ENCODE results near the gene TEAD1.

DNA sequence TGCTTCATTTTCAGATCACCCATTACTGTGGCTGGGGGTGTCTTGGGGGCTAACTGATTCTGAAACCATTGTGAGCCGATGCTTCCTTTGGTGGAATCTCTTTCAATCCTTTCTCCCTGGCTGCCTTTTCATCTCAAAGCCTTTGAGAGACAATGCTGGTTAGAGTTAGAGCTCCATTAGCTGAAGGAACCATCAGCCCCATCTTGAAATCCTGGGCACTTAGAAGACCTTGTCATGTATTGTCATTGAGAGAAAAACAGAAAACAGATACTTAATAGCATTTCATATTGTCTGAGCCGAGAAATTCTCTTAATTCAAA lies 6.7 kb downstream of the TEAD1 start:
- TF ChIP-seq, protein P1, sequence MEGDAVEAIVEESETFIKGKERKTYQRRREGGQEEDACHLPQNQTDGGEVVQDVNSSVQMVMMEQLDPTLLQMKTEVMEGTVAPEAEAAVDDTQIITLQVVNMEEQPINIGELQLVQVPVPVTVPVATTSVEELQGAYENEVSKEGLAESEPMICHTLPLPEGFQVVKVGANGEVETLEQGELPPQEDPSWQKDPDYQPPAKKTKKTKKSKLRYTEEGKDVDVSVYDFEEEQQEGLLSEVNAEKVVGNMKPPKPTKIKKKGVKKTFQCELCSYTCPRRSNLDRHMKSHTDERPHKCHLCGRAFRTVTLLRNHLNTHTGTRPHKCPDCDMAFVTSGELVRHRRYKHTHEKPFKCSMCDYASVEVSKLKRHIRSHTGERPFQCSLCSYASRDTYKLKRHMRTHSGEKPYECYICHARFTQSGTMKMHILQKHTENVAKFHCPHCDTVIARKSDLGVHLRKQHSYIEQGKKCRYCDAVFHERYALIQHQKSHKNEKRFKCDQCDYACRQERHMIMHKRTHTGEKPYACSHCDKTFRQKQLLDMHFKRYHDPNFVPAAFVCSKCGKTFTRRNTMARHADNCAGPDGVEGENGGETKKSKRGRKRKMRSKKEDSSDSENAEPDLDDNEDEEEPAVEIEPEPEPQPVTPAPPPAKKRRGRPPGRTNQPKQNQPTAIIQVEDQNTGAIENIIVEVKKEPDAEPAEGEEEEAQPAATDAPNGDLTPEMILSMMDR (conservative IDR thresholded peaks at IDR 0.05; ENCODE audit: low read length) = no peak
- no peak for TF ChIP-seq EZH2phosphoT487 (IDR thresholded peaks at IDR 0.05; ENCODE audit: borderline replicate concordance, low read depth, low read length)
